B cell (primary cell): ENCODE measurements around the gene GABRG2. TPM values are rescaled to one million over a fixed set of nuclear protein-coding genes. Genes with fewer than 3 reads are reported as not detected.

ENCODE experiments used
- ATAC-seq: fragments of 200-7000 bp; cut with Tn5 transposase; one replicate; pipeline ENCODE4 v1.10.0; 2021; ENCODE audit warnings: low read depth, mild to moderate bottlenecking, moderate number of reproducible peaks, moderate library complexity
- CTCF ChIA-PET: fragments of 350-600 bp; sonication (Branson Sonifier 250); formaldehyde crosslinking; loops from one replicate; lab custom pipeline; 2021; ENCODE audit warnings: antibody characterized with exemption, inconsistent platforms; lab: Charles Lee
- POLR2A ChIA-PET: fragments of 350-600 bp; sonication (Branson Sonifier 250); formaldehyde crosslinking; loops from one replicate; lab custom pipeline; 2021; ENCODE audit warnings: antibody characterized with exemption; lab: Charles Lee
- DNase-seq: peaks from one replicate; pipeline ENCODE4 v3.0.0; 2013
- H2AFZ ChIP-seq: 2 replicates; pipeline ENCODE4 v1.6.1; 2012; ENCODE audit warnings: mild to moderate bottlenecking, low read depth, low read length; ENCODE audit not compliant: insufficient read depth, poor library complexity, severe bottlenecking
- H3K27ac ChIP-seq, 2 donors: 1 replicate in 1 of 2; 2 replicates in 1 of 2; pipeline ENCODE4 v1.5.1; 2012 to 2013; ENCODE audit warnings: low read length in 2 of 2, mild to moderate bottlenecking in 2 of 2, moderate library complexity in 1 of 2
- H3K27me3 ChIP-seq, 4 experiments: fragments of 200-600 bp in 1 of 4; sonication (generic) in 1 of 4; replicated peaks in 1 of 4; 1 replicate in 2 of 4; 2 replicates in 2 of 4; pipeline versions ENCODE4 v1.6.1 to v1.7.0; 2013 to 2016; ENCODE audit warnings: low read length in 3 of 4, mild to moderate bottlenecking in 2 of 4, mixed read lengths in 1 of 4, moderate library complexity in 1 of 4; ENCODE audit not compliant: insufficient read depth in 4 of 4, control insufficient read depth in 3 of 4; ENCODE audit errors: control extremely low read depth in 1 of 4
- H3K36me3 ChIP-seq, 2 experiments: replicated peaks in 1 of 2; 1 replicate in 1 of 2; 2 replicates in 1 of 2; pipeline versions ENCODE4 v1.6.1 to v1.7.1; 2013; ENCODE audit warnings: low read length in 1 of 2; ENCODE audit not compliant: insufficient read depth in 2 of 2, control insufficient read depth in 1 of 2; ENCODE audit errors: control extremely low read depth in 1 of 2, extremely low read depth in 1 of 2
- H3K4me1 ChIP-seq, 2 donors: fragments of 200-600 bp in 1 of 2; sonication (generic) in 1 of 2; 1 replicate in 1 of 2; 2 replicates in 1 of 2; pipeline versions ENCODE4 v1.5.1 to v1.6.1; 2013 to 2017; ENCODE audit warnings: low read length in 2 of 2; ENCODE audit not compliant: control insufficient read depth in 2 of 2, insufficient read depth in 2 of 2
- H3K4me2 ChIP-seq: replicated peaks from 2 replicates; pipeline ENCODE3; 2012; ENCODE audit warnings: mild to moderate bottlenecking, low read depth, low read length; ENCODE audit not compliant: poor library complexity, severe bottlenecking
- H3K4me3 ChIP-seq, 5 experiments: fragments of 200-600 bp in 1 of 5; sonication (generic) in 1 of 5; 1 replicate in 3 of 5; 2 replicates in 2 of 5; pipeline versions ENCODE4 v1.5.1 to v1.7.0; 2011 to 2016; ENCODE audit warnings: low read length in 4 of 5, mild to moderate bottlenecking in 4 of 5, low read depth in 2 of 5, control low read depth in 1 of 5, moderate library complexity in 1 of 5; ENCODE audit not compliant: insufficient read depth in 1 of 5; ENCODE audit errors: control extremely low read depth in 1 of 5, extremely low read depth in 1 of 5
- H3K79me2 ChIP-seq: fragments of 200-600 bp; sonication (generic); one replicate; pipeline ENCODE4 v1.6.0; 2016; ENCODE audit warnings: low read length; ENCODE audit not compliant: control insufficient read depth, insufficient read depth
- H3K9ac ChIP-seq: fragments of 200-600 bp; sonication (generic); 2 replicates; pipeline ENCODE4 v1.6.1; 2017; ENCODE audit warnings: mild to moderate bottlenecking, low read length, moderate library complexity
- H3K9me3 ChIP-seq, 3 donors: one replicate each; pipeline versions ENCODE4 v1.6.1 to v1.7.1; 2013; ENCODE audit warnings: low read length in 2 of 3; ENCODE audit not compliant: control insufficient read depth in 2 of 3, insufficient read depth in 1 of 3; ENCODE audit errors: control extremely low read depth in 1 of 3
- H4K20me1 ChIP-seq: 2 replicates; pipeline ENCODE4 v1.6.0; 2012; ENCODE audit warnings: mild to moderate bottlenecking, low read length; ENCODE audit not compliant: insufficient read depth, control insufficient read depth, poor library complexity, severe bottlenecking
- H3K27ac Mint-ChIP-seq: one replicate; pipeline ENCODE4 v1.8.0; 2021; ENCODE audit warnings: mixed read lengths
- H3K27me3 Mint-ChIP-seq: one replicate; pipeline ENCODE4 v1.8.0; 2021; ENCODE audit warnings: mixed read lengths
- H3K4me1 Mint-ChIP-seq: one replicate; pipeline ENCODE4 v1.8.0; 2021; ENCODE audit warnings: mixed read lengths
- H3K4me3 Mint-ChIP-seq: one replicate; pipeline ENCODE4 v1.8.0; 2021; ENCODE audit warnings: mixed read lengths
- H3K9me3 Mint-ChIP-seq: one replicate; pipeline ENCODE4 v1.8.0; 2022; ENCODE audit warnings: mixed read lengths; ENCODE audit not compliant: insufficient read depth
- EZH2 ChIP-seq: IDR thresholded peaks from 2 replicates; pipeline ENCODE4 v1.6.1; 2012; ENCODE audit warnings: borderline replicate concordance, low read depth, mild to moderate bottlenecking, moderate library complexity, low read length; ENCODE audit not compliant: insufficient read depth, poor library complexity, severe bottlenecking
- WGBS: methylation state at CpG from one replicate; pipeline ENCODE4 v1.1.5; 2013; ENCODE audit warnings: missing lambda C conversion rate; ENCODE audit not compliant: insufficient coverage; 5-methylcytosine and 5-hydroxymethylcytosine counted together
- intact Hi-C: fragments of 100-400 bp; cut with micrococcal nuclease; formaldehyde crosslinking; loops from one replicate; pipeline ENCODE4 v1.10.0; 2022
- polyA plus RNA-seq: library from polyadenylated mRNA; depleted of rRNA; stranded (reverse); fragments of >200 nt; gene quantifications from 2 replicates; pipeline ENCODE4 v1.2.3, GENCODE V29; 2012
- total RNA-seq, 2 donors: library from RNA; stranded (reverse); fragments of 120-200 nt in 1 of 2; gene quantifications; 1 replicate in 1 of 2; 2 replicates in 1 of 2; pipeline versions ENCODE4 v1.2.3 to v1.2.4, GENCODE V29; 2013 to 2022
- TF ChIP-seq, protein P1 (sequence below): fragments of 200-600 bp; IDR thresholded peaks from one replicate; pipeline ENCODE4 v1.8.0; 2022; ENCODE audit warnings: antibody characterized with exemption, mild to moderate bottlenecking

The GABRG2 gene
- total and polyA plus RNA-seq, 2 donors (not counting 1 experiment from before 2014, with no cell fraction given), result not detected

- CTCF ChIA-PET, result no interaction called here
Measured at GRCh38 chr5:162128117-162128516, 60.5 kb downstream of the GABRG2 start.

DNA sequence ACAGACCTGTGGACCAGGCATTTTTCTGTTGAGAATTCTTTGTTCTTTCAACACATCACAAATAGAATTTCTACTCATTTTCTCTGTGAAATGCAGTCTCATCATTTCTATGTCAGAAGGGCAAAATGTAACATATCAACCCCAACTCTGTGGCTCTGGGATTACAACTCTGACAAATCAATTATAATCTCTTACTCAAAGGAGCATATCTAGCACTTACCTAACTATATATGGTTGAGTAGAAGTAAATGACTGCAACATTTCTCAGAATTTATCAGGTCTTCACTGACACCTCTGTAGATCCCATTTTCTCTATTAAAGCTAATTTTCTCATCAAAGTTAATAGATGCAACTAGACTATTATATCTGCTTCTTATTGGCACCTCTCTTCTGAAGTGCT is 64.8 kb downstream of the GABRG2 start:
- H3K79me2 ChIP-seq, result no peaks in the 10 kb centered on the region
- no peak overlapping the region for H3K27ac Mint-ChIP-seq
- no peak overlapping the region for H2AFZ ChIP-seq
- ChIA-PET CTCF (no interaction called here), POLR2A (no interaction called here)
- no peaks in the 10 kb centered on the region for H3K27me3 ChIP-seq
- H3K4me1 Mint-ChIP-seq, result no peaks in the 10 kb centered on the region
- intact Hi-C loops, result no loop called here
- DNase-seq (no peak), ATAC-seq (no peak)
- H3K36me3 ChIP-seq, result no peaks in the 10 kb centered on the region
- no peaks in the 10 kb centered on the region for H3K9me3 ChIP-seq
- no peaks in the 10 kb centered on the region for H3K4me1 ChIP-seq
- no peaks in the 10 kb centered on the region for H3K9me3 Mint-ChIP-seq
- H3K4me2 ChIP-seq, result no peak overlapping the region
- no peaks in the 10 kb centered on the region for H3K27me3 Mint-ChIP-seq
- no peak overlapping the region for H3K4me3 Mint-ChIP-seq
- H3K9ac ChIP-seq, result no peak overlapping the region
- H3K4me3 ChIP-seq, result no peak overlapping the region
- no peak for TF ChIP-seq EZH2
- TF ChIP-seq, protein P1, sequence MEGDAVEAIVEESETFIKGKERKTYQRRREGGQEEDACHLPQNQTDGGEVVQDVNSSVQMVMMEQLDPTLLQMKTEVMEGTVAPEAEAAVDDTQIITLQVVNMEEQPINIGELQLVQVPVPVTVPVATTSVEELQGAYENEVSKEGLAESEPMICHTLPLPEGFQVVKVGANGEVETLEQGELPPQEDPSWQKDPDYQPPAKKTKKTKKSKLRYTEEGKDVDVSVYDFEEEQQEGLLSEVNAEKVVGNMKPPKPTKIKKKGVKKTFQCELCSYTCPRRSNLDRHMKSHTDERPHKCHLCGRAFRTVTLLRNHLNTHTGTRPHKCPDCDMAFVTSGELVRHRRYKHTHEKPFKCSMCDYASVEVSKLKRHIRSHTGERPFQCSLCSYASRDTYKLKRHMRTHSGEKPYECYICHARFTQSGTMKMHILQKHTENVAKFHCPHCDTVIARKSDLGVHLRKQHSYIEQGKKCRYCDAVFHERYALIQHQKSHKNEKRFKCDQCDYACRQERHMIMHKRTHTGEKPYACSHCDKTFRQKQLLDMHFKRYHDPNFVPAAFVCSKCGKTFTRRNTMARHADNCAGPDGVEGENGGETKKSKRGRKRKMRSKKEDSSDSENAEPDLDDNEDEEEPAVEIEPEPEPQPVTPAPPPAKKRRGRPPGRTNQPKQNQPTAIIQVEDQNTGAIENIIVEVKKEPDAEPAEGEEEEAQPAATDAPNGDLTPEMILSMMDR, result no peak
- no peak overlapping the region for H3K27ac ChIP-seq
- H4K20me1 ChIP-seq, result no peaks in the 10 kb centered on the region

More at GRCh38 chr5:162128117-162128516, 60.5 kb downstream of the GABRG2 start:
- Histone ChIP-seq H3K79me2 (no peaks in the 10 kb centered on the region), H3K27me3 (no peaks in the 10 kb centered on the region), H3K9me3 (no peaks in the 10 kb centered on the region), H3K9ac (no peak overlapping the region), H4K20me1 (no peaks in the 10 kb centered on the region), H3K4me3 (no peak overlapping the region), H3K4me2 (no peak overlapping the region), H3K36me3 (no peaks in the 10 kb centered on the region), H3K4me1 (no peaks in the 10 kb centered on the region), H3K27ac (no peak overlapping the region), H2AFZ (no peak overlapping the region)
- Mint-ChIP-seq H3K4me3 (no peak overlapping the region), H3K27ac (no peak overlapping the region), H3K9me3 (no peaks in the 10 kb centered on the region), H3K4me1 (no peaks in the 10 kb centered on the region), H3K27me3 (no peaks in the 10 kb centered on the region)
- TF ChIP-seq, protein P1, result no peak
- TF ChIP-seq EZH2, result no peak
- no peak for DNase-seq
- POLR2A ChIA-PET, result no interaction called here
- intact Hi-C loops, result loop anchor here (10.0 kb wide), 1 partner anchor 993 kb away; no protein-coding TSS in a partner anchor
- WGBS, result no CpG with 5 or more reads among the region's 2 CpGs
- no peak for ATAC-seq
